ENCODE data around the gene ADGRA1.

Gene ADGRA1

GRCh38 chr10:133154996-133155778 is 67.5 kb downstream of the ADGRA1 start:
- DNase-seq, result no peak

GRCh38 chr10:133156674-133157579 is 69.2 kb downstream of the ADGRA1 start:
- no peak for DNase-seq

- DNase-seq, result no peak
These were observed 70.1 kb downstream of the ADGRA1 start for GRCh38 chr10:133157662-133158436.

GRCh38 chr10:133158437-133158755 is 70.7 kb downstream of the ADGRA1 start:
- DNase-seq, result no peak

- DNase-seq, result peak; percentile 15
These were observed 71.3 kb downstream of the ADGRA1 start for GRCh38 chr10:133158756-133159610.

GRCh38 chr10:133159611-133159949 is 71.9 kb downstream of the ADGRA1 start:
- no peak for DNase-seq

GRCh38 chr10:133159950-133160825 is 72.5 kb downstream of the ADGRA1 start, which contains the start of gene KNDC1:
KNDC1 (plus strand) TSS chr10:133160219; CDS start chr10:133160468, 249 bp downstream.
- DNase-seq, result no peak

GRCh38 chr10:133160826-133161471 is 73.2 kb downstream of the ADGRA1 start:
- DNase-seq, result no peak

- DNase-seq, result no peak
These were observed 73.9 kb downstream of the ADGRA1 start for GRCh38 chr10:133161486-133162109.

- no peak for DNase-seq
These were observed 74.6 kb downstream of the ADGRA1 start for GRCh38 chr10:133162178-133162909.

GRCh38 chr10:133162910-133163856 is 75.5 kb downstream of the ADGRA1 start:
- no peak for DNase-seq

- no peak for DNase-seq
These were observed 76.4 kb downstream of the ADGRA1 start for GRCh38 chr10:133163889-133164815.

GRCh38 chr10:133164816-133165555 is 77.3 kb downstream of the ADGRA1 start:
- no peak for DNase-seq

GRCh38 chr10:133165556-133166503 is 78.1 kb downstream of the ADGRA1 start:
- no peak for DNase-seq

GRCh38 chr10:133166504-133166827 is 78.7 kb downstream of the ADGRA1 start:
- DNase-seq, result no peak

All from NCI-H146 (cell line).